Measurements from ENCODE around the gene S1PR5.

Gene S1PR5

GRCh38 chr19:10513223-10513622 is 4.0 kb downstream of the S1PR5 start:
- no peak for DNase-seq

- no peak for DNase-seq
Observed at GRCh38 chr19:10510301-10510802, 6.9 kb downstream of the S1PR5 start.

GRCh38 chr19:10508707-10509106 is 8.5 kb downstream of the S1PR5 start:
- DNase-seq, result no peak

- no peak for DNase-seq
Observed at GRCh38 chr19:10508036-10508435, 9.2 kb downstream of the S1PR5 start.

GRCh38 chr19:10505583-10506229 is 11.5 kb downstream of the S1PR5 start:
- DNase-seq, result peak; percentile 38

GRCh38 chr19:10503002-10503789 is 14.1 kb downstream of the S1PR5 start, which contains the start of gene KEAP1:
Gene KEAP1, minus strand, starts transcription at chr19:10503356. Its CDS starts 3,323 bp downstream, at chr19:10500033.
- DNase-seq, result no peak

GRCh38 chr19:10502524-10503001 is 14.7 kb downstream of the S1PR5 start:
- peak; percentile 72 for DNase-seq

- DNase-seq, result no peak
Observed at GRCh38 chr19:10501971-10502523, 15.2 kb downstream of the S1PR5 start.

GRCh38 chr19:10500247-10500592 is 17.0 kb downstream of the S1PR5 start:
- DNase-seq, result no peak

- DNase-seq, result no peak
Observed at GRCh38 chr19:10499550-10500246, 17.5 kb downstream of the S1PR5 start.

- no peak for DNase-seq
Observed at GRCh38 chr19:10497371-10497770, 19.9 kb downstream of the S1PR5 start.

GRCh38 chr19:10491472-10492047 is 25.7 kb downstream of the S1PR5 start:
- DNase-seq, result no peak

- no peak for DNase-seq
Observed at GRCh38 chr19:10486551-10486950, 30.7 kb downstream of the S1PR5 start.

- DNase-seq, result peak; percentile 23
Observed at GRCh38 chr19:10478903-10479384, 38.3 kb downstream of the S1PR5 start.

- DNase-seq, result no peak
Observed at GRCh38 chr19:10478476-10478875, 38.8 kb downstream of the S1PR5 start.

- DNase-seq, result no peak
Observed at GRCh38 chr19:10474962-10475451, 42.2 kb downstream of the S1PR5 start.

- DNase-seq, result no peak
Observed at GRCh38 chr19:10473192-10473591, 44.1 kb downstream of the S1PR5 start.

GRCh38 chr19:10471909-10472308 is 45.3 kb downstream of the S1PR5 start:
- DNase-seq, result peak; percentile 35

- no peak for DNase-seq
Observed at GRCh38 chr19:10468133-10468532, 49.1 kb downstream of the S1PR5 start.

GRCh38 chr19:10467104-10467706 is 50.0 kb downstream of the S1PR5 start:
- DNase-seq, result no peak

- DNase-seq, result no peak
Observed at GRCh38 chr19:10464456-10464855, 52.8 kb downstream of the S1PR5 start.

Measured in NCI-H1694 (cell line).